GM12801 (cell line): ENCODE results near the gene CIDEA.

Experiments
- CTCF ChIP-seq: IDR thresholded peaks from one replicate; pipeline ENCODE4 v1.5.1; 2011; ENCODE audit warnings: control low read depth; ENCODE audit not compliant: insufficient read length; ENCODE audit errors: extremely low read depth

The CIDEA gene

GRCh38 chr18:12256951-12257350, 2.8 kb downstream of the CIDEA start:
- no peak for TF ChIP-seq CTCF

- TF ChIP-seq CTCF = no peak
Measured at GRCh38 chr18:12257996-12258718, 4.0 kb downstream of the CIDEA start.

- TF ChIP-seq CTCF = no peak
Measured at GRCh38 chr18:12258719-12259705, 4.9 kb downstream of the CIDEA start.

- no peak for TF ChIP-seq CTCF
Measured at GRCh38 chr18:12262748-12263147, 8.6 kb downstream of the CIDEA start.

GRCh38 chr18:12264864-12265263, 10.7 kb downstream of the CIDEA start:
- TF ChIP-seq CTCF = no peak

- TF ChIP-seq CTCF = no peak
Measured at GRCh38 chr18:12271376-12272235, 17.4 kb downstream of the CIDEA start.

- no peak for TF ChIP-seq CTCF
Measured at GRCh38 chr18:12274793-12275192, 20.6 kb downstream of the CIDEA start.
